Activated gamma-delta T cell treated with anti-CD3 and anti-CD28 coated beads, Interleukin-2, amount 50 U/mL, for 16 hours (primary cell): ENCODE results near the gene MKKS.
"Not testable (repeated sequence)": the region's sequence is repeated elsewhere in the genome, so short reads cannot be mapped to it uniquely, and the experiment has no call there.

ENCODE experiments used
- DNase-seq: peaks from one replicate; pipeline ENCODE4 v3.0.0-alpha.2; 2020; ENCODE audit warnings: low read depth

MKKS gene

GRCh38 chr20:10448270-10449156, 14.5 kb upstream of the MKKS start:
- DNase-seq = no peak

DNA sequence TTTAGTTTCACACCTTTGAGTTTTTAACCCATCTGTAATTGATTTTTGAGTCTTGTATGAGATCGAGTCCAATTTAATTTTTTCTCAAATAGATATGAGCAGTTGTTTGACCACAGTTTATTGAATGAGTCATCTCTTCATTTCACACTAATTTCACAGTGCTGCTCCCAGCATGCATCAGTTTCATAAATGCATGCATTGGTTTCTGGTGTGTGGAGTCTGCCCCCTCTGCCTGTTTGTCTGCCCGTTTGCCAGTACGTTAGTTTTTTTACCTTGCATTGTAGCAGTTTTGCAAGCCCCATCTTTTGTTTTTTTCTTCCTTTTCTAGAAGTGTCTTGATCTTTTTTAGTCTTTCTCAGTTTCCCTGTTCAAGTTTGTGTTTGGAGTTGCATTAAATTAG, 13.0 kb upstream of the MKKS start:
- DNase-seq = peak; percentile 24

GRCh38 chr20:10445758-10446157, 11.7 kb upstream of the MKKS start:
- DNase-seq = no peak

DNA sequence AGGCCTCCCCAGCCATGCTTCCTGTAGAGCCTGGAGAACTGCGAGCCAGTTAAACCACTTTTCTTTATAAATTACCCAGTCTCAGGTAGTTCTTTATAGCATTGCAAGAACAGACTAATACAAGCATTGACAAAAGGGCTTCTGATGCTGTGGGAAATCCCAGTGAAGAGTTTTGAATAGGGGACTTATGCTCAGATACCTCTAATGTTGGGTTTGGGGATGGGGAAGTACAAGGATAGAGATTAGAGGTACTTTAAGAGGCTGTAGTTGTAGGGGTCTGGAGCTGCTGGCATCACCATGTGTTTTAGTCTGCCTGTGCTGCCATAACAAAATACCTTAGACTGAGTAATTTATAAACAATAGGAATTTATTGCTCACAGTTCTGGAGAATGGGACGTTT, 9.9 kb upstream of the MKKS start:
- no peak for DNase-seq

DNA sequence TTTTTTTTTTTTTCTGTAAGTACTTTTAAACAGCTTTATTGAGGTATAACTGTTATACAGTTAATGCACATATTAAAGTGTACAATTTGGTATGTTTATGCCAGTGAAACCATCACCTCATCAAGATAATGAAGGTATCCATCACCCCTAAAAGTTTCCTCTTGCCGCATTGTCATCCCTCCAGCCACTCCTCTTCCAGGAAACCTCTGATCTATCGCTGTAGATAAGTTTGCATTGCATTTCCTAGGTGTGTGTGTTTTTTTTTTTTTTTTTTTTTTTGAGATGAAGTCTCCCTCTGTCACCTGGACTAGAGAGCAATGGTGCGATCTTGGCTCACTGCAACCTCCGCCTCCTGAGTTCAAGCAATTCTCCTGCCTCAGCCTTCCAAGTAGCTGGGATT, 4.2 kb upstream of the MKKS start:
- DNase-seq = no peak

- no peak for DNase-seq
Measured at GRCh38 chr20:10436053-10436699, 2.2 kb upstream of the MKKS start.

DNA sequence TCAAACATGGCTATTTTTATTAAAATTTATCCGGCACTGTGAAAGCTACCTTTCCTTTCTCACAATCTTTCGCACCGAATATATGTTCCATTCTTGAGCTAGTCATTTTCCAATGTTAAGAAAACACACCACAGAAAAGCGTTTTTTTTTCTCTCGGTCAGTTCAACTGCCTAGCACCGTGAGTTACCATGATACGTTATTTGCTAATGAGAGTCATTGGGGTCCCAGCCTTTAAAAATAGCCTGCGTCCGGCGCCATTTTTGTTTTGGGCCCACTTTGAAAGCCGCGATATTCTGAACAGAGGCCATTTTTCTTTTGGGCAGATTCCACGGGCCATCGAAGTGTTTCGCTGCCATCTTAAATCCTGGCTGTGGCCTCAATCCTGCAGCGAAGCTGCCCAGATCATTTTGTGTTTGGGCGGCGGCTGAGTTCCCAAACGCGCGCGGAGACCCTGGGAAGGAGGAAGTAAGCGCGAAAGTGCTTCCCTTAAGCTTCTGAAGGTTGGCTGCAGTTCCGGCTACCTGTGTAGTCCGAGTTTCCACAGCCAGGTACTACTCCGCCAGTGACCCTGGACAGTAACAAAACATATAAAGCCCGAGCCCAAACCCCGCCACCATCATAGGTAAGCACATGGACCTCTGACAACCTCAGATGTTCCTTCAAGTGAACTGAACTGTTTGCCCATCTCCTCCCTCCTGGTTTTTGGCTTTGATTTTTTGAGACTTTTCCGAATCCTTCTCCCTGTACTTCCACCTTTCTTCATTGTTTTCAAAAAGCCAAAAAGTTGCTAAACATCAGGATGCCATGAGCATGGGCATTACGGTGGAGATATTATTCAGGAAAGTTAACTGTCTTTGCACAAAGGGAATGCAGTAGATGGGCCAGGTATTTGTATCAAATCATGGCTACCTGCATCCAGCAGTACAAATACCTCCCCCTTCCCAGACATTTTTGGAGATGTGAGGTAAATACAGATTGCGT, 1.1 kb upstream of the MKKS start, which contains the start of gene SLX4IP:
SLX4IP (plus strand) TSS at position 474 of the 981 bp plus-strand sequence. CDS start 22,900 bp downstream, outside the sequence.
- peak; percentile 74 for DNase-seq

- DNase-seq = peak; percentile 50
Measured at GRCh38 chr20:10434467-10434831, 427 bp upstream of the MKKS start.

- no peak for DNase-seq
Measured at GRCh38 chr20:10433014-10433622, 904 bp downstream of the MKKS start.

GRCh38 chr20:10432079-10432478, 1.9 kb downstream of the MKKS start:
- no peak for DNase-seq

DNA sequence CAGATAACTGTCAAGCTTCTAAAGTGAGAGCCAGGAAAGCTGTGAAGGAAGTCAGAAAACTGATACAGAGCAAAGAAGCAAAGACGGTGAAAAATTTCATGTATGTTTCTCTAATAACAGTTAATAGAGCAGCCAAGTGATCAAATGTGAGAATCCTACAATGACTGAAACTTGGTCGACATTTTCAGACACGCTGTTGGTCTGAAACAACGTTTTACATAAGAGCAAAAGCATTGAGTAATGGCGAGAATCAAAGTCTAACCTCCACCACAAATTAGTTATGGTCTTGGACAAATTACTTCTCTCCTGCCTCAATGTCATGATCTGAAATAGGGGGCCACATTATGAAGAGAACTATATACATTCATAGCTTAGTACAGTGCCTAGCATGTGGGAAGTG, 3.3 kb downstream of the MKKS start:
- DNase-seq = no peak

DNA sequence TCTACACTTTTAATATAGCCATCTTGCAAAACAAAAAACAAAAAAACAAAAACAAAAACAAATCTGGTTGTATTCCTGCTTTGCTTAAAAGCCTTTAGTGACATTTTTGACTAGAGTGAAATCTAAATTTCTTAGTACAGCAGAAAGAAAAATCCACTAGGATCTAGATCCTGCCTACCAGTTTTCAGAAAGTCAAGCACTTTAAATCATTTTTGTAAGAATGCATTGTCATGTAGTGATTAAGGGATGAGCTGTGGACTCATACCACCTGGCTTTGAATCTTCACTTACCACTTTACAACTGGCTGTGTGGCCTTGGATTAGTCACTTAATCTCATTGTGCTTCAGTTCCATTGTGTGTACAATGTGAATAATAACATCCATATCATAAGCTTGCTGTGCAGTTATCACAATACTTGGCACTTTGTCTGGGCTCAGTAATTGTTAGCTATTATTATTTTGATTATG, 4.0 kb downstream of the MKKS start:
- no peak for DNase-seq

DNA sequence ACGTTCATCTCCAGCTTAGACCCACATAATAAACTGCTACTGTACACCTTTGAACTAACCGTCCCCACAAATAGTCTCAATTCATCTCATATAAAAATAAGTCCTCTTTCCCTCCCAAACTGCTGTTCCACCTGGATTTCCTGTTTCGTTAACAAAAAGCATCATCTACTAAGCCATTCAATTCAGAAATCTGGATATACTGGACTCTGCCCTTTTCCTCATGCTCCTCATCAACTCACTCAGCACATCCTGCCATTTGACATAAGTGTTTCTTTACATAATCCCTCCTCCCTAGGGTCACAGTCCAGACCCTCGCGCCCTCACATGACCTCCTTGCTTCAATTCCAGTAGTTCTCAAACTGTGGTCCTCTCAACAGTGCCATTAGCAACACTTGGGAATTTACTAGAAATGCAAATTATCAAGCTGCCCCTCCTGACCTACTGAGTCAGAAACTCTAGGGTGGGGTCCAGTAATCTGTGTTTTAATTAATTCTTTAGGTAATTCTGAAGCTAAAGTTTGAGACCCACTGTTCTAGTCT, 4.5 kb downstream of the MKKS start:
- no peak for DNase-seq

GRCh38 chr20:10428008-10428407, 6.0 kb downstream of the MKKS start:
- DNase-seq = no peak

DNA sequence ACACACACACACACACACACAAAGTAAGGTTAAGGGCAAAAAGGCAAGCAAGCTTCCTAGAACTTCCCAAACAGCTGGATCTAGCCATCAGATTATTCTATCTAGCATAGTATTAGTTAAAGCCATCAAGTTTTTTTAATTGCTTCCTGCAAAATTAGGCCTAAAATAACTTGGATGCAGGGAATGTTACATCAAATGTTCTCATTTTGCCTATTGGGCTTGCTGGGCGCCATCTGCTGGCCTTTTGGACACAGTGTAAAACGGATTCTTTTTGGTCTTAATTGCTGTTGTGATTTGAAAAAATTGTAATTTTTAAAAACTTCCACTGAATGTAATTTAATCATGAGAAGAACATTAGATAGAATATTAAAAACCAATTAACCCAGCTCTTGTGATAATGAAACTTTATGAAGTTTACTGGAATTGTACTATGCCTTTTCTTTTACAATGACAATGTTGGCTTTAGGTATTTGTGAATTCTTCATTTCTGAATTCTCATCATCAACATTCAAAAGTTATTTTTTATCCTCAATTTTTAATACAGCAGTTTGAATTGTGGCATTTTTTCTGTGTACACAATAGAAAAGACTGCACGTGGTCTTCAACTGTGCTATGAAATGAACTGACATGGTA, 6.8 kb downstream of the MKKS start:
- peak; percentile 14 for DNase-seq

DNA sequence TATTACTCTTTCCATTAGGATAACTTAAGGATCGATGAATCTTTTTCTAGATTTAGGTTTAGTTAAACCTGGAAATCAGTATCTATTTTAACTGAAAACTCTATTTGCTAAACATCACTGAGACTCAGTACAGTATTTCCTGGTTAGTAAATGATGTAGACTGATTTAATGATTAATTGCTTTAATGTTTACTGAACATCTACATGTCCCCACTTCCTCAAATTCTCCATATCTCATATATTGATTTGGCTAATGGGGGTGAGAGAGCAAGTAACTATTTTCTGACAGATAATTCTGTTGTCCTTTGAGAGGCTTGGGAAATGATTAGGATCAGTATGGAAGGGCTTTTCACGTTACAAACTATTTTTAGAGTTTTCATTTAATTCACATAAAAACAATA, 10.3 kb downstream of the MKKS start:
- DNase-seq = no peak

- no peak for DNase-seq
Measured at GRCh38 chr20:10419550-10420133, 14.4 kb downstream of the MKKS start.

- not testable (repeated sequence) for DNase-seq
Measured at GRCh38 chr20:10417218-10417617, 16.8 kb downstream of the MKKS start.

DNA sequence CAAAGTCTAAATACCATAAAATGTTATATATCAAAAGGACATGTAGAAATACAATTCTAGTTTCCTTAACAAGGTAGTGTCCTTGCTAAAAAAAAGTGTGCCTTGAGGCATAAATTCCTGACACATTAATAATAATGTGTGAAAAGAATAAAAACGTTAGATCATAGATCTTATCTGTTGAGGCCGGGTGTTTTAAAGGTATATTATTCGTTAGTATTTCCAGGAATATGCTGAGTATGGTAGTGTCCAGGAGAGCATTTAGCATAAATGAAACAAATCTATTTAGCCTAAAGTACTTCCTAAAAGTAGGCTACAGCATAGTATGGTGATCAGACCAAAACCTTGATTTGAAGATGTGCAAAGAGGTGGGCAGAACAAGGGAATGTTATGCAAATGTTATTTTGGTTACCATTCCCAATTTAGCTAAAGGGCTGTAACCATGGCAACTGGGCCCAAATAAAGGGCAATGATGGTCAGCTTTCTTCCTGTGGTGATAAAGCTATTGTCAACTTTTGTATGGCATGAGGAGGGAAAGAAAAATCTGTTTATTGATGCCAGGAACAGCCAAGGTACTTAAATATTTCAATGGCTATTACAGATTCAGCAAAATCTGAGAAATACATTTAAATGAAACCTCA, 18.9 kb downstream of the MKKS start:
- no peak for DNase-seq
